ENCODE measurements around the gene IL34.

- TF ChIP-seq, protein P1, sequence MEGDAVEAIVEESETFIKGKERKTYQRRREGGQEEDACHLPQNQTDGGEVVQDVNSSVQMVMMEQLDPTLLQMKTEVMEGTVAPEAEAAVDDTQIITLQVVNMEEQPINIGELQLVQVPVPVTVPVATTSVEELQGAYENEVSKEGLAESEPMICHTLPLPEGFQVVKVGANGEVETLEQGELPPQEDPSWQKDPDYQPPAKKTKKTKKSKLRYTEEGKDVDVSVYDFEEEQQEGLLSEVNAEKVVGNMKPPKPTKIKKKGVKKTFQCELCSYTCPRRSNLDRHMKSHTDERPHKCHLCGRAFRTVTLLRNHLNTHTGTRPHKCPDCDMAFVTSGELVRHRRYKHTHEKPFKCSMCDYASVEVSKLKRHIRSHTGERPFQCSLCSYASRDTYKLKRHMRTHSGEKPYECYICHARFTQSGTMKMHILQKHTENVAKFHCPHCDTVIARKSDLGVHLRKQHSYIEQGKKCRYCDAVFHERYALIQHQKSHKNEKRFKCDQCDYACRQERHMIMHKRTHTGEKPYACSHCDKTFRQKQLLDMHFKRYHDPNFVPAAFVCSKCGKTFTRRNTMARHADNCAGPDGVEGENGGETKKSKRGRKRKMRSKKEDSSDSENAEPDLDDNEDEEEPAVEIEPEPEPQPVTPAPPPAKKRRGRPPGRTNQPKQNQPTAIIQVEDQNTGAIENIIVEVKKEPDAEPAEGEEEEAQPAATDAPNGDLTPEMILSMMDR (IDR thresholded peaks at IDR 0.05), result no peak
- TF ChIP-seq POLR2AphosphoS5 (IDR thresholded peaks at IDR 0.05), result no peak
- TF ChIP-seq POLR2A (IDR thresholded peaks at IDR 0.05), result no peak
Measured at GRCh38 chr16:70664325-70665112, 18.2 kb downstream of the IL34 start.

All from prostate gland (tissue), 2 donors.